ENCODE data around the gene MRPL36. TPM values are rescaled to one million over a fixed set of nuclear protein-coding genes. Genes with fewer than 3 reads are reported as not detected.

The MRPL36 gene
- total RNA-seq, 6 donors from 2014 or later, result 10.5 to 30.4 (median 21.5) TPM

- Histone ChIP-seq H3K4me1 (no peaks in the 10 kb centered on the region), H3K36me3 (no peaks in the 10 kb centered on the region), H3K27me3 (no peaks in the 10 kb centered on the region), H3K9me3 (no peaks in the 10 kb centered on the region), H3K4me3 (no peak overlapping the region), H3K27ac (no peak overlapping the region)
- WGBS, 2 donors, result 82 to 96% methylated on average over 7 to 15 of the region's 15 CpGs
- TF ChIP-seq CTCF (IDR thresholded peaks at IDR 0.05), result no peak
- TF ChIP-seq POLR2A (IDR thresholded peaks at IDR 0.05), result no peak
- TF ChIP-seq POLR2AphosphoS5 (IDR thresholded peaks at IDR 0.05), result no peak
- no peak for ATAC-seq (ENCODE audit: low FRiP score in 2 of 2)
- no peak for DNase-seq
Measured at GRCh38 chr5:1765141-1765879, 34.3 kb downstream of the MRPL36 start.

- H3K4me3 ChIP-seq, result no peak overlapping the region
- no peaks in the 10 kb centered on the region for H3K4me1 ChIP-seq
- H3K27ac ChIP-seq, result no peak overlapping the region
- no peaks in the 10 kb centered on the region for H3K36me3 ChIP-seq
- DNase-seq (peak in 1 of 2 donors; percentile 20), ATAC-seq (ENCODE audit: low FRiP score in 2 of 2) (no peak)
- WGBS, 2 donors, result 74 to 78% methylated on average over 11 of the region's 11 CpGs
- H3K27me3 ChIP-seq, result no peaks in the 10 kb centered on the region
- no peaks in the 10 kb centered on the region for H3K9me3 ChIP-seq
- TF ChIP-seq POLR2A (IDR thresholded peaks at IDR 0.05) (no peak), POLR2AphosphoS5 (IDR thresholded peaks at IDR 0.05) (no peak), CTCF (IDR thresholded peaks at IDR 0.05) (no peak), EP300 (IDR thresholded peaks at IDR 0.05) (no peak)
Measured at GRCh38 chr5:1764606-1764960, 35.1 kb downstream of the MRPL36 start.

- no peak for TF ChIP-seq POLR2AphosphoS5 (IDR thresholded peaks at IDR 0.05)
- no peak for TF ChIP-seq POLR2A (IDR thresholded peaks at IDR 0.05)
- no peak for TF ChIP-seq CTCF (IDR thresholded peaks at IDR 0.05)
- no peak for TF ChIP-seq EP300 (IDR thresholded peaks at IDR 0.05)
- Histone ChIP-seq H3K9me3 (no peaks in the 10 kb centered on the region), H3K27ac (no peak overlapping the region), H3K27me3 (no peaks in the 10 kb centered on the region), H3K4me3 (no peak overlapping the region), H3K4me1 (no peaks in the 10 kb centered on the region), H3K36me3 (no peaks in the 10 kb centered on the region)
- WGBS, 2 donors, result 78 to 81% methylated on average over 32 of the region's 32 CpGs
- ATAC-seq (ENCODE audit: low FRiP score in 2 of 2) (no peak), DNase-seq (peak in 1 of 2 donors; percentile 17)
Measured at GRCh38 chr5:1763960-1764605, 35.6 kb downstream of the MRPL36 start.

GRCh38 chr5:1763548-1763911 lies 36.1 kb downstream of the MRPL36 start:
- Histone ChIP-seq H3K4me1 (no peaks in the 10 kb centered on the region), H3K4me3 (no peak overlapping the region), H3K27ac (no peak overlapping the region), H3K36me3 (no peaks in the 10 kb centered on the region), H3K9me3 (peaks cover 0 to 1% (median 0%) of the 10 kb centered on the region in 4 donors), H3K27me3 (no peaks in the 10 kb centered on the region)
- ATAC-seq (ENCODE audit: low FRiP score in 2 of 2) (peak in 1 of 2 donors; percentile 46), DNase-seq (peak in 1 of 2 donors; percentile 20)
- TF ChIP-seq CTCF (IDR thresholded peaks at IDR 0.05) (peak in 5 of 6 experiments; percentile 24 to 48 (median 27)), POLR2AphosphoS5 (IDR thresholded peaks at IDR 0.05) (no peak), POLR2A (IDR thresholded peaks at IDR 0.05) (no peak), EP300 (IDR thresholded peaks at IDR 0.05) (no peak)
- 29 to 44% methylated on average over 15 of the region's 15 CpGs for WGBS, 2 donors
